ENCODE data around the gene XAGE1B.

GRCh38 chrX:52558140-52558539 is 41.3 kb upstream of the XAGE1B start:
- TF ChIP-seq, protein P1, sequence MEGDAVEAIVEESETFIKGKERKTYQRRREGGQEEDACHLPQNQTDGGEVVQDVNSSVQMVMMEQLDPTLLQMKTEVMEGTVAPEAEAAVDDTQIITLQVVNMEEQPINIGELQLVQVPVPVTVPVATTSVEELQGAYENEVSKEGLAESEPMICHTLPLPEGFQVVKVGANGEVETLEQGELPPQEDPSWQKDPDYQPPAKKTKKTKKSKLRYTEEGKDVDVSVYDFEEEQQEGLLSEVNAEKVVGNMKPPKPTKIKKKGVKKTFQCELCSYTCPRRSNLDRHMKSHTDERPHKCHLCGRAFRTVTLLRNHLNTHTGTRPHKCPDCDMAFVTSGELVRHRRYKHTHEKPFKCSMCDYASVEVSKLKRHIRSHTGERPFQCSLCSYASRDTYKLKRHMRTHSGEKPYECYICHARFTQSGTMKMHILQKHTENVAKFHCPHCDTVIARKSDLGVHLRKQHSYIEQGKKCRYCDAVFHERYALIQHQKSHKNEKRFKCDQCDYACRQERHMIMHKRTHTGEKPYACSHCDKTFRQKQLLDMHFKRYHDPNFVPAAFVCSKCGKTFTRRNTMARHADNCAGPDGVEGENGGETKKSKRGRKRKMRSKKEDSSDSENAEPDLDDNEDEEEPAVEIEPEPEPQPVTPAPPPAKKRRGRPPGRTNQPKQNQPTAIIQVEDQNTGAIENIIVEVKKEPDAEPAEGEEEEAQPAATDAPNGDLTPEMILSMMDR (conservative IDR thresholded peaks at IDR 0.05): no peak
- no peak for TF ChIP-seq EZH2 (IDR thresholded peaks at IDR 0.05; ENCODE audit: low read depth)
